Measurements from ENCODE around the gene ARHGAP6. TPM values are rescaled to one million over a fixed set of nuclear protein-coding genes. Genes with fewer than 3 reads are reported as not detected.

Gene ARHGAP6
- total and polyA plus RNA-seq, 2 donors (not counting 3 experiments of a cell fraction or from before 2014, with no cell fraction given): 0.69 to 0.83 TPM

DNA sequence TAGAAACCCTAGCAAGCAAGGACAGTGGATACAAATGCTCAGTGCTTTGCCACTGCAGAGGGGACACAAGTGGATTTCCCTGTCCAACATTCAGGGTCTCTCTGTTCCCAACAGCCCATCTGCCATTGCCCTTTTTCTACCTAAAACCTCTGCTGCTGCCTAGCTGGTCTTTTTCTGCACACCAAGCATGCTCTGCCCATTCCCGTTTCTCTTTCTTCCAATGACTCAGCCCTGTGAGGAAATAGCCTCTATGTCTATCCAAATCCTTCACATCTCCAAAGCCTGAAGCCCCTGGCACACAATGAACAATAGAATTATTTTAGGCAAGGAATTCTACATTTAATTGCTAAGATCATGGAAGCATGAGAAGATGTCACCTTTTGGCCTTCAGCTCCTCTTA is 378.2 kb downstream of the ARHGAP6 start:
- H3K27ac ChIP-seq (ENCODE audit: insufficient read depth, low read depth, low read length): no peak overlapping the region
- H3K9me3 ChIP-seq (replicated peaks; ENCODE audit: control insufficient read depth, insufficient read depth, low read length): no peaks in the 10 kb centered on the region
- DNase-seq (ENCODE audit: low read depth, low spot score) (no peak), FAIRE-seq (no peak)
- H3K4me2 ChIP-seq (ENCODE audit: insufficient read depth, low read length): no peak overlapping the region
- H3K36me3 ChIP-seq (ENCODE audit: control insufficient read depth in 2 of 2, extremely low read depth in 1 of 2, insufficient read depth in 2 of 2, low read length in 2 of 2): no peaks in the 10 kb centered on the region
- no peaks in the 10 kb centered on the region for H4K20me1 ChIP-seq (replicated peaks; ENCODE audit: control insufficient read depth, extremely low read depth, insufficient read depth, low read length)
- POLR2A ChIA-PET: no interaction called here
- dilution Hi-C loops (cut with MboI; ENCODE audit: extremely low pct_ligation_motif_present, low sequenced_read_pairs) (no loop called here), intact Hi-C loops (cut with micrococcal nuclease) (no loop called here)
- no peak overlapping the region for H2AFZ ChIP-seq (ENCODE audit: low read depth, low read length)
- H3K9ac ChIP-seq (replicated peaks; ENCODE audit: extremely low read depth, insufficient read depth, low read length): no peak overlapping the region
- CTCF ChIA-PET: no interaction called here
- no peaks in the 10 kb centered on the region for H3K79me2 ChIP-seq (ENCODE audit: control insufficient read depth, insufficient read depth, low read length)
- no peaks in the 10 kb centered on the region for H3K9me1 ChIP-seq (replicated peaks; ENCODE audit: control insufficient read depth, extremely low read depth, insufficient read depth, low read length)
- H3K4me1 ChIP-seq (ENCODE audit: control insufficient read depth, extremely low read depth, insufficient read depth, low read length): no peaks in the 10 kb centered on the region
- TF ChIP-seq POLR2A (IDR thresholded peaks at IDR 0.05; ENCODE audit: low read depth, low read length) (no peak), POLR2AphosphoS5 (IDR thresholded peaks at IDR 0.05; ENCODE audit: insufficient read depth, low read depth, low read length) (no peak), GATA2 (IDR thresholded peaks at IDR 0.05; ENCODE audit: insufficient read depth, insufficient read length, low read depth, low read length) (no peak), JUN (IDR thresholded peaks at IDR 0.05; ENCODE audit: borderline replicate concordance, insufficient read depth, insufficient read length, low read depth) (no peak), MYC (IDR thresholded peaks at IDR 0.05; ENCODE audit: low read depth, low read length) (no peak), FOS (IDR thresholded peaks at IDR 0.05; ENCODE audit: borderline replicate concordance, insufficient read depth, low read length) (no peak), EZH2 (IDR thresholded peaks at IDR 0.05; ENCODE audit: borderline replicate concordance, low read depth, low read length, severe bottlenecking) (no peak)
- TF ChIP-seq, protein P1, sequence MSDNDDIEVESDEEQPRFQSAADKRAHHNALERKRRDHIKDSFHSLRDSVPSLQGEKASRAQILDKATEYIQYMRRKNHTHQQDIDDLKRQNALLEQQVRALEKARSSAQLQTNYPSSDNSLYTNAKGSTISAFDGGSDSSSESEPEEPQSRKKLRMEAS (IDR thresholded peaks at IDR 0.05; ENCODE audit: insufficient read depth, insufficient read length): no peak
- TF ChIP-seq, protein P2, sequence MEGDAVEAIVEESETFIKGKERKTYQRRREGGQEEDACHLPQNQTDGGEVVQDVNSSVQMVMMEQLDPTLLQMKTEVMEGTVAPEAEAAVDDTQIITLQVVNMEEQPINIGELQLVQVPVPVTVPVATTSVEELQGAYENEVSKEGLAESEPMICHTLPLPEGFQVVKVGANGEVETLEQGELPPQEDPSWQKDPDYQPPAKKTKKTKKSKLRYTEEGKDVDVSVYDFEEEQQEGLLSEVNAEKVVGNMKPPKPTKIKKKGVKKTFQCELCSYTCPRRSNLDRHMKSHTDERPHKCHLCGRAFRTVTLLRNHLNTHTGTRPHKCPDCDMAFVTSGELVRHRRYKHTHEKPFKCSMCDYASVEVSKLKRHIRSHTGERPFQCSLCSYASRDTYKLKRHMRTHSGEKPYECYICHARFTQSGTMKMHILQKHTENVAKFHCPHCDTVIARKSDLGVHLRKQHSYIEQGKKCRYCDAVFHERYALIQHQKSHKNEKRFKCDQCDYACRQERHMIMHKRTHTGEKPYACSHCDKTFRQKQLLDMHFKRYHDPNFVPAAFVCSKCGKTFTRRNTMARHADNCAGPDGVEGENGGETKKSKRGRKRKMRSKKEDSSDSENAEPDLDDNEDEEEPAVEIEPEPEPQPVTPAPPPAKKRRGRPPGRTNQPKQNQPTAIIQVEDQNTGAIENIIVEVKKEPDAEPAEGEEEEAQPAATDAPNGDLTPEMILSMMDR (IDR thresholded peaks at IDR 0.05; ENCODE audit: extremely low read depth in 1 of 2, insufficient read depth in 1 of 2, low read depth in 1 of 2, low read length in 2 of 2): no peak
- BruUV-seq (replicated peaks): no TSS peak
- no peaks in the 10 kb centered on the region for H3K27me3 ChIP-seq (ENCODE audit: control insufficient read depth in 2 of 2, insufficient read depth in 2 of 2, low read length in 2 of 2)
- no peak overlapping the region for H3K4me3 ChIP-seq (replicated peaks in 1 of 3; ENCODE audit: insufficient read depth in 1 of 3, low read depth in 1 of 3, low read length in 3 of 3)
